Activated T-helper 2 cell treated with anti-CD3 and anti-CD28 coated beads, Interferon-gamma antibody, Interleukin-2, Interleukin-4, amounts not matched to agents 10 μg/mL and 5 μg/mL and 100 μg/mL, durations not matched to agents 14 hours and 24 hours and 36 hours (primary cell): ENCODE results near the gene ADAM12. TPM values are rescaled to one million over a fixed set of nuclear protein-coding genes. Genes with fewer than 3 reads are reported as not detected.

Source experiments
- DNase-seq: peaks from one replicate; pipeline ENCODE4 v3.0.0; 2021; ENCODE audit warnings: low spot score
- H3K27ac Mint-ChIP-seq: one replicate; pipeline ENCODE4 v1.8.0; 2021; ENCODE audit warnings: mixed read lengths
- H3K27me3 Mint-ChIP-seq: one replicate; pipeline ENCODE4 v1.8.0; 2021; ENCODE audit warnings: low read depth, mixed read lengths
- H3K36me3 Mint-ChIP-seq: one replicate; pipeline ENCODE4 v1.8.0; 2021; ENCODE audit warnings: low read depth, mixed read lengths
- H3K4me1 Mint-ChIP-seq: one replicate; pipeline ENCODE4 v1.8.0; 2021; ENCODE audit warnings: low read depth, mixed read lengths
- H3K4me3 Mint-ChIP-seq: one replicate; pipeline ENCODE4 v1.8.0; 2021; ENCODE audit warnings: low read depth, mild to moderate bottlenecking, moderate library complexity, mixed read lengths
- H3K9me3 Mint-ChIP-seq: one replicate; pipeline ENCODE4 v1.8.0; 2021; ENCODE audit warnings: mixed read lengths
- intact Hi-C: fragments of 100-400 bp; cut with micrococcal nuclease; formaldehyde crosslinking; loops from one replicate; pipeline ENCODE4 v1.15.1; 2023
- total RNA-seq: library from RNA; stranded (reverse); gene quantifications from 2 replicates; pipeline ENCODE4 v1.2.3, GENCODE V29; 2022

Gene ADAM12
- total RNA-seq, 1 donor from 2014 or later, result 0.05 TPM

GRCh38 chr10:126041117-126041516 is 347.2 kb downstream of the ADAM12 start:
- Mint-ChIP-seq H3K27me3 (no peaks in the 10 kb centered on the region), H3K36me3 (no peaks in the 10 kb centered on the region), H3K27ac (no peak overlapping the region), H3K4me3 (no peak overlapping the region), H3K9me3 (no peaks in the 10 kb centered on the region), H3K4me1 (peaks cover 4% of the 10 kb centered on the region)
- intact Hi-C loops, result no loop called here
- DNase-seq, result no peak

DNA sequence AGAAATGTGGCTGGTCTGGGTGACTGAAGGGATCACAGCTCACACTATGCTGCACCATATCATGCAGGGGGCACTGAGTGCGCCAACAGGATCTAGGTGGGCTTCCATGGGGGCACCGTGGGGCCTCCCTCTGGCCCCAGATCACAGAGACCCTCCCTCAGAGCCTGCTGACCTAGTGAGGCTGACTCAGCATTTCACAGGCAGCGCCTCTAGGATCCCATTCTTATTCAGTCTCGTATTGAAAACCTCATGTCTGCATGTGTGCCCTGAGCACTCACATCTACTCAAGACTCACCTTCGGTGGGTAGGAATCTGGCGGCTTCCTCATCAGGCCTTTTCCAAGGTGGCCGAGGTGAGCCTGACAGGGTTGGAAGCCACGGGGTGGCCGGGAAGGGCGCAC is 350.3 kb downstream of the ADAM12 start:
- intact Hi-C loops, result no loop called here
- Mint-ChIP-seq H3K9me3 (peaks cover 4% of the 10 kb centered on the region), H3K4me1 (peaks cover 4% of the 10 kb centered on the region), H3K27ac (no peak overlapping the region), H3K27me3 (no peaks in the 10 kb centered on the region), H3K36me3 (no peaks in the 10 kb centered on the region), H3K4me3 (no peak overlapping the region)
- DNase-seq, result no peak

DNA sequence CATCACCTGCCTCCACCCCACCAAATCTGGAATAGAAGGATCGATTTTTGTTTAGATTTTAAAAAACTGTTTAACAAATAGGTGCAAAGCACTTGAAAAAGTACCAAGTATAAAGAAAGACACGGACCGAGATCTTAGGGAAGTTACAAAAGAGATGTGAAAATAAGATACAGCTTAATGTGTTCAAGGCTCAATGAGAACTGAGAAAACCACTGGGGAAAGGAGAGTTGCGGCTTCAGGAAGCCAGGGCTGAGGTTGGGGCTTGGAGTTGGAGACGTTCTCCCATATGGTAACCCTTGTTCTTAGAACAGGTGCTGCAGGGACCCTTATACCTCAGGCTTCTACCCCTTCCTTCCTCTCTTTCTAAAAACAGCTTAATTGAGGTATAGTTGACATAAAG is 351.8 kb downstream of the ADAM12 start:
- intact Hi-C loops, result no loop called here
- Mint-ChIP-seq H3K27me3 (no peaks in the 10 kb centered on the region), H3K4me1 (no peaks in the 10 kb centered on the region), H3K27ac (no peak overlapping the region), H3K9me3 (peaks cover 4% of the 10 kb centered on the region), H3K4me3 (no peak overlapping the region), H3K36me3 (no peaks in the 10 kb centered on the region)
- DNase-seq, result no peak

DNA sequence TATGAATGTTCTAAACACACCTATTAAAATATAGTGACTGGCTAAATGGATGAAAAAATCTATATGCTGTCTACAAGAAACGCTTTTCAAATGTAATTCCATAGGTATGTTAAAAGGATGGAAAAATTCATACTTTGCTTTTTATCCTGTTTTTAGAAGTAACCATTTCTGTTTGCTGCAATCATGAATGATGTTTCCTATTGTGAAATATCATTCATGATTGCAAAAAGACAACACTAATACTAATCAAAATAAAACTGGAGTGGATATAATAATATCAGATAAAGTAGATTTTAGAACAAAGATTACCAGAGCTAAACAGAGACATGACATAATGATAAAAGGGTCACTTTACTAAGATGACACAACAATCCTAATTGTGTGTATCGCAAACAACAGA is 353.7 kb downstream of the ADAM12 start:
- DNase-seq, result no peak
- H3K4me3 Mint-ChIP-seq, result no peak overlapping the region
- H3K27ac Mint-ChIP-seq, result no peak overlapping the region
- no peaks in the 10 kb centered on the region for H3K36me3 Mint-ChIP-seq
- peaks cover 4% of the 10 kb centered on the region for H3K9me3 Mint-ChIP-seq
- intact Hi-C loops, result no loop called here
- no peaks in the 10 kb centered on the region for H3K27me3 Mint-ChIP-seq
- no peaks in the 10 kb centered on the region for H3K4me1 Mint-ChIP-seq

GRCh38 chr10:126029999-126030398 is 358.3 kb downstream of the ADAM12 start:
- H3K27ac Mint-ChIP-seq, result no peak overlapping the region
- no peaks in the 10 kb centered on the region for H3K27me3 Mint-ChIP-seq
- intact Hi-C loops, result no loop called here
- no peak overlapping the region for H3K4me3 Mint-ChIP-seq
- no peaks in the 10 kb centered on the region for H3K4me1 Mint-ChIP-seq
- no peak for DNase-seq
- no peaks in the 10 kb centered on the region for H3K36me3 Mint-ChIP-seq
- peaks cover 11% of the 10 kb centered on the region for H3K9me3 Mint-ChIP-seq

DNA sequence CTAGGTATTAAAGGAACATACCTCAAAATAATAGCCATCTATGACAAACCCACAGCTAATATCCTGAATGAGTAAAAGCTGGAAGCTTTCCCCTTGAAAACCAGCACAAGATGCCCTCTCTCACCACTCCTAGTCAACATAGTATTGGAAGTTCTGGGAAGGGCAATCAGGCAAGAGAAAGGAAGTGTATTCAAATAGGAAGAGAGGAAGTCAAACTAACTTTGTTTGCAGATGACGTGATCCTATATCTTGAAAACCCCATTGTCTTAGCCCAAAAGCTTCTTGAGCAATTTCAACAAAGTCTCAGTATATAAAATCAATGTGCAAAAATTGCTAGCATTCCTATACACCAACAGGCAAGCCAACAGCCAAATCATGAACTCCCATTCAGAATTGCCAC is 360.6 kb downstream of the ADAM12 start:
- Mint-ChIP-seq H3K4me1 (no peaks in the 10 kb centered on the region), H3K4me3 (no peak overlapping the region), H3K27me3 (no peaks in the 10 kb centered on the region), H3K9me3 (peaks cover 7% of the 10 kb centered on the region), H3K27ac (no peak overlapping the region), H3K36me3 (no peaks in the 10 kb centered on the region)
- DNase-seq, result no peak
- intact Hi-C loops, result no loop called here

DNA sequence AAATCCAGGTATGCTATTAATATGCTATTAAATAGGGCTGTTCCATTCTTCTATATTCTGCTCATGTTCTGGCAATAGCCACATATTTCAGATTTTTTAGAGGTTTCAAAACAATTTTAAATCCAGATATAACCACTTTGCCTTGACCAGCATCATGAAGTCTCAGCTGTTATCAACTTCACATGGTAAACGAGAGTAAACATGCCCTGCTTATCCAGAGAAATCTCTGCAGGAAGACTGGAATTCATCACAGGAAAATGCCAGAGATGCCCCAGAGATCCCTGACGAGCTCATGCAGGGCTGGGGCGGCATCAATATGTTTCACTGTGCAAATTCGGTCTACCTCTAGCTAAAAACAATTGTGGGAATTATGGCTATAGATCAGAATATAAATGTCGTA is 365.4 kb downstream of the ADAM12 start:
- H3K4me3 Mint-ChIP-seq, result no peak overlapping the region
- intact Hi-C loops, result no loop called here
- H3K9me3 Mint-ChIP-seq, result peaks cover 3% of the 10 kb centered on the region
- DNase-seq, result no peak
- no peaks in the 10 kb centered on the region for H3K27me3 Mint-ChIP-seq
- H3K36me3 Mint-ChIP-seq, result no peaks in the 10 kb centered on the region
- H3K4me1 Mint-ChIP-seq, result no peaks in the 10 kb centered on the region
- no peak overlapping the region for H3K27ac Mint-ChIP-seq

GRCh38 chr10:126021833-126022500 is 366.3 kb downstream of the ADAM12 start:
- Mint-ChIP-seq H3K9me3 (peaks cover 3% of the 10 kb centered on the region), H3K27ac (no peak overlapping the region), H3K4me1 (no peaks in the 10 kb centered on the region), H3K27me3 (no peaks in the 10 kb centered on the region), H3K36me3 (no peaks in the 10 kb centered on the region), H3K4me3 (no peak overlapping the region)
- DNase-seq, result no peak
- intact Hi-C loops, result no loop called here

- no peak for DNase-seq
- H3K36me3 Mint-ChIP-seq, result no peaks in the 10 kb centered on the region
- H3K27me3 Mint-ChIP-seq, result no peaks in the 10 kb centered on the region
- H3K9me3 Mint-ChIP-seq, result no peaks in the 10 kb centered on the region
- no peak overlapping the region for H3K4me3 Mint-ChIP-seq
- peaks cover 4% of the 10 kb centered on the region for H3K4me1 Mint-ChIP-seq
- H3K27ac Mint-ChIP-seq, result no peak overlapping the region
- intact Hi-C loops, result no loop called here
Observed at GRCh38 chr10:126017961-126018560, 370.2 kb downstream of the ADAM12 start.

- intact Hi-C loops, result no loop called here
- DNase-seq, result no peak
- H3K27ac Mint-ChIP-seq, result no peak overlapping the region
- H3K9me3 Mint-ChIP-seq, result no peaks in the 10 kb centered on the region
- H3K4me1 Mint-ChIP-seq, result peaks cover 4% of the 10 kb centered on the region
- H3K27me3 Mint-ChIP-seq, result no peaks in the 10 kb centered on the region
- no peaks in the 10 kb centered on the region for H3K36me3 Mint-ChIP-seq
- no peak overlapping the region for H3K4me3 Mint-ChIP-seq
Observed at GRCh38 chr10:126016882-126017281, 371.4 kb downstream of the ADAM12 start.

- intact Hi-C loops, result no loop called here
- Mint-ChIP-seq H3K4me3 (no peak overlapping the region), H3K4me1 (peaks cover 4% of the 10 kb centered on the region), H3K9me3 (no peaks in the 10 kb centered on the region), H3K36me3 (no peaks in the 10 kb centered on the region), H3K27ac (no peak overlapping the region), H3K27me3 (no peaks in the 10 kb centered on the region)
- DNase-seq, result no peak
Observed at GRCh38 chr10:126016156-126016805, 372.0 kb downstream of the ADAM12 start.

- no peaks in the 10 kb centered on the region for H3K27me3 Mint-ChIP-seq
- DNase-seq, result no peak
- intact Hi-C loops, result no loop called here
Observed at GRCh38 chr10:126015413-126015812, 372.9 kb downstream of the ADAM12 start.

GRCh38 chr10:126014309-126014708 is 374.0 kb downstream of the ADAM12 start:
- intact Hi-C loops, result no loop called here
- Mint-ChIP-seq H3K4me3 (no peak overlapping the region), H3K4me1 (peaks cover 4% of the 10 kb centered on the region)

More at GRCh38 chr10:126015413-126015812, 372.9 kb downstream of the ADAM12 start:
- Mint-ChIP-seq H3K4me1 (peaks cover 4% of the 10 kb centered on the region), H3K9me3 (no peaks in the 10 kb centered on the region), H3K4me3 (no peak overlapping the region), H3K27ac (no peak overlapping the region), H3K36me3 (no peaks in the 10 kb centered on the region)

More at GRCh38 chr10:126014309-126014708, 374.0 kb downstream of the ADAM12 start:
- H3K27me3 Mint-ChIP-seq, result no peaks in the 10 kb centered on the region
- H3K36me3 Mint-ChIP-seq, result no peaks in the 10 kb centered on the region
- H3K27ac Mint-ChIP-seq, result no peak overlapping the region
- no peaks in the 10 kb centered on the region for H3K9me3 Mint-ChIP-seq
- DNase-seq, result no peak
